HuH-7 (cell line): ENCODE results near the gene MID1IP1.

Experiments
- DNase-seq: peaks from one replicate; pipeline ENCODE4 v3.0.0; 2011; ENCODE audit warnings: low spot score

Gene MID1IP1

GRCh38 chrX:38800981-38801845 lies at the start of gene MID1IP1:
TSS of gene MID1IP1 (plus strand) at chrX:38801459. CDS start at chrX:38804947, 3,488 bp downstream.
- DNase-seq = peak; percentile 73

- DNase-seq = peak; percentile 6
Observed at GRCh38 chrX:38754102-38754790, 47.0 kb upstream of the MID1IP1 start.

- DNase-seq = no peak
Observed at GRCh38 chrX:38754818-38755718, 46.2 kb upstream of the MID1IP1 start.

- DNase-seq = no peak
Observed at GRCh38 chrX:38760883-38761282, 40.4 kb upstream of the MID1IP1 start.

- no peak for DNase-seq
Observed at GRCh38 chrX:38768079-38768478, 33.2 kb upstream of the MID1IP1 start.

- no peak for DNase-seq
Observed at GRCh38 chrX:38770152-38770551, 31.1 kb upstream of the MID1IP1 start.

- DNase-seq = no peak
Observed at GRCh38 chrX:38774249-38774648, 27.0 kb upstream of the MID1IP1 start.

- DNase-seq = no peak
Observed at GRCh38 chrX:38796946-38797345, 4.3 kb upstream of the MID1IP1 start.

- no peak for DNase-seq
Observed at GRCh38 chrX:38798956-38799355, 2.3 kb upstream of the MID1IP1 start.

GRCh38 chrX:38799995-38800580 lies 1.2 kb upstream of the MID1IP1 start:
- no peak for DNase-seq

- no peak for DNase-seq
Observed at GRCh38 chrX:38803243-38803587, 2.0 kb downstream of the MID1IP1 start.

- peak; percentile 70 for DNase-seq
Observed at GRCh38 chrX:38803588-38804431, 2.6 kb downstream of the MID1IP1 start.

- no peak for DNase-seq
Observed at GRCh38 chrX:38804432-38804681, 3.1 kb downstream of the MID1IP1 start.

- no peak for DNase-seq
Observed at GRCh38 chrX:38804682-38805431, 3.6 kb downstream of the MID1IP1 start.

GRCh38 chrX:38805432-38806389 lies 4.5 kb downstream of the MID1IP1 start:
- DNase-seq = no peak

- DNase-seq = no peak
Observed at GRCh38 chrX:38806875-38807621, 5.8 kb downstream of the MID1IP1 start.

- DNase-seq = no peak
Observed at GRCh38 chrX:38807873-38808272, 6.6 kb downstream of the MID1IP1 start.

GRCh38 chrX:38811515-38812243 lies 10.4 kb downstream of the MID1IP1 start:
- no peak for DNase-seq
